GM20000 (cell line): ENCODE measurements around the gene CORO1A.

Source experiments
- DNase-seq: peaks from one replicate; pipeline ENCODE4 v3.0.0; 2012; ENCODE audit warnings: low spot score
- CTCF ChIP-seq: IDR thresholded peaks from 2 replicates; pipeline ENCODE4 v1.5.1; 2012; ENCODE audit warnings: mild to moderate bottlenecking, control low read depth; ENCODE audit errors: extremely low read depth, missing control alignments

CORO1A gene

GRCh38 chr16:30143347-30143702 lies 40.1 kb upstream of the CORO1A start:
- no peak for DNase-seq
- TF ChIP-seq CTCF, result no peak

- TF ChIP-seq CTCF, result no peak
- no peak for DNase-seq
These were observed 39.4 kb upstream of the CORO1A start for GRCh38 chr16:30144017-30144416.

GRCh38 chr16:30144917-30145316 lies 38.5 kb upstream of the CORO1A start:
- no peak for TF ChIP-seq CTCF
- DNase-seq, result no peak

- no peak for TF ChIP-seq CTCF
- DNase-seq, result no peak
These were observed 37.7 kb upstream of the CORO1A start for GRCh38 chr16:30145657-30146056.

- DNase-seq, result no peak
These were observed 35.4 kb upstream of the CORO1A start for GRCh38 chr16:30147843-30148510.

GRCh38 chr16:30149250-30149930 lies 34.0 kb upstream of the CORO1A start:
- no peak for DNase-seq
- TF ChIP-seq CTCF, result no peak

More at GRCh38 chr16:30147843-30148510, 35.4 kb upstream of the CORO1A start:
- TF ChIP-seq CTCF, result no peak

GRCh38 chr16:30151091-30151490 lies 32.3 kb upstream of the CORO1A start:
- TF ChIP-seq CTCF, result no peak
- DNase-seq, result no peak
